Nephron (organoid): ENCODE measurements around the gene VASN.
A peak's percentile ranks its signal among the peaks of the same experiment; 100 is the strongest.

Source experiments
- H3K27ac Mint-ChIP-seq, 3 experiments: 2 replicates each; pipeline ENCODE4 v1.8.0; 2020; ENCODE audit warnings: mixed read lengths in 3 of 3, mild to moderate bottlenecking in 2 of 3, moderate library complexity in 1 of 3
- H3K27me3 Mint-ChIP-seq: 2 replicates; pipeline ENCODE4 v1.8.0; 2021; ENCODE audit warnings: low read depth, mild to moderate bottlenecking, moderate library complexity, mixed read lengths
- H3K36me3 Mint-ChIP-seq: 2 replicates; pipeline ENCODE4 v1.8.0; 2020; ENCODE audit warnings: low read depth, mixed read lengths
- H3K4me1 Mint-ChIP-seq: 2 replicates; pipeline ENCODE4 v1.8.0; 2020; ENCODE audit warnings: mixed read lengths
- H3K4me3 Mint-ChIP-seq, 3 experiments: 2 replicates each; pipeline ENCODE4 v1.8.0; 2020; ENCODE audit warnings: mild to moderate bottlenecking in 3 of 3, mixed read lengths in 3 of 3, moderate library complexity in 2 of 3
- H3K9me3 Mint-ChIP-seq: 2 replicates; pipeline ENCODE4 v1.8.0; 2020; ENCODE audit warnings: mixed read lengths
- CTCF ChIP-seq, 3 experiments: fragments of 200-600 bp; sonication (generic); IDR thresholded peaks; one replicate each; pipeline ENCODE4 v1.5.0; 2021; ENCODE audit warnings: antibody characterized with exemption in 3 of 3; ENCODE audit not compliant: unreplicated experiment in 3 of 3

Gene VASN

GRCh38 chr16:4401510-4401909 lies 29.9 kb downstream of the VASN start:
- Mint-ChIP-seq H3K4me3 (no peak overlapping the region), H3K4me1 (peaks cover 8% of the 10 kb centered on the region), H3K27me3 (no peaks in the 10 kb centered on the region), H3K9me3 (no peaks in the 10 kb centered on the region), H3K27ac (peak overlapping the region in 2 of 3 experiments; percentile 14 to 32), H3K36me3 (peaks cover 5% of the 10 kb centered on the region)
- no peak for TF ChIP-seq CTCF (IDR thresholded peaks at IDR 0.05; ENCODE audit: unreplicated experiment in 3 of 3)

GRCh38 chr16:4402439-4403132 lies 30.9 kb downstream of the VASN start:
- Mint-ChIP-seq H3K9me3 (no peaks in the 10 kb centered on the region), H3K4me3 (peak overlapping the region in 2 of 3 experiments; percentile 5 to 43), H3K36me3 (peaks cover 5% of the 10 kb centered on the region)

GRCh38 chr16:4403133-4403949 lies 31.7 kb downstream of the VASN start:
- Mint-ChIP-seq H3K27me3 (no peaks in the 10 kb centered on the region), H3K4me3 (no peak overlapping the region), H3K36me3 (peaks cover 5% of the 10 kb centered on the region), H3K4me1 (peaks cover 8% of the 10 kb centered on the region), H3K9me3 (no peaks in the 10 kb centered on the region), H3K27ac (no peak overlapping the region)
- TF ChIP-seq CTCF (IDR thresholded peaks at IDR 0.05; ENCODE audit: unreplicated experiment in 3 of 3) = no peak

More at GRCh38 chr16:4402439-4403132, 30.9 kb downstream of the VASN start:
- Mint-ChIP-seq H3K27me3 (no peaks in the 10 kb centered on the region), H3K27ac (no peak overlapping the region), H3K4me1 (peaks cover 8% of the 10 kb centered on the region)
- peak; percentile 91 to 96 (median 94) for TF ChIP-seq CTCF (IDR thresholded peaks at IDR 0.05; ENCODE audit: unreplicated experiment in 3 of 3)

GRCh38 chr16:4404247-4404966 lies 32.8 kb downstream of the VASN start:
- no peaks in the 10 kb centered on the region for H3K27me3 Mint-ChIP-seq
- peak; percentile 56 to 70 (median 58) for TF ChIP-seq CTCF (IDR thresholded peaks at IDR 0.05; ENCODE audit: unreplicated experiment in 3 of 3)
- peaks cover 15% of the 10 kb centered on the region for H3K4me1 Mint-ChIP-seq
- no peak overlapping the region for H3K4me3 Mint-ChIP-seq
- no peaks in the 10 kb centered on the region for H3K9me3 Mint-ChIP-seq
- H3K36me3 Mint-ChIP-seq = peaks cover under 1% of the 10 kb centered on the region
- peak overlapping the region in 1 of 3 experiments; percentile 24 for H3K27ac Mint-ChIP-seq

- H3K4me3 Mint-ChIP-seq = no peak overlapping the region
- no peaks in the 10 kb centered on the region for H3K27me3 Mint-ChIP-seq
- H3K4me1 Mint-ChIP-seq = peaks cover 16% of the 10 kb centered on the region
- H3K36me3 Mint-ChIP-seq = no peaks in the 10 kb centered on the region
- TF ChIP-seq CTCF (IDR thresholded peaks at IDR 0.05; ENCODE audit: unreplicated experiment in 3 of 3) = no peak
- no peaks in the 10 kb centered on the region for H3K9me3 Mint-ChIP-seq
- H3K27ac Mint-ChIP-seq = peak overlapping the region in 1 of 3 experiments; percentile 24
Measured at GRCh38 chr16:4404967-4405696, 33.5 kb downstream of the VASN start.
